ENCODE data around the gene SOX2. TPM values are rescaled to one million over a fixed set of nuclear protein-coding genes. Genes with fewer than 3 reads are reported as not detected.

The SOX2 gene
- total RNA-seq, 1 donor = not detected

DNA sequence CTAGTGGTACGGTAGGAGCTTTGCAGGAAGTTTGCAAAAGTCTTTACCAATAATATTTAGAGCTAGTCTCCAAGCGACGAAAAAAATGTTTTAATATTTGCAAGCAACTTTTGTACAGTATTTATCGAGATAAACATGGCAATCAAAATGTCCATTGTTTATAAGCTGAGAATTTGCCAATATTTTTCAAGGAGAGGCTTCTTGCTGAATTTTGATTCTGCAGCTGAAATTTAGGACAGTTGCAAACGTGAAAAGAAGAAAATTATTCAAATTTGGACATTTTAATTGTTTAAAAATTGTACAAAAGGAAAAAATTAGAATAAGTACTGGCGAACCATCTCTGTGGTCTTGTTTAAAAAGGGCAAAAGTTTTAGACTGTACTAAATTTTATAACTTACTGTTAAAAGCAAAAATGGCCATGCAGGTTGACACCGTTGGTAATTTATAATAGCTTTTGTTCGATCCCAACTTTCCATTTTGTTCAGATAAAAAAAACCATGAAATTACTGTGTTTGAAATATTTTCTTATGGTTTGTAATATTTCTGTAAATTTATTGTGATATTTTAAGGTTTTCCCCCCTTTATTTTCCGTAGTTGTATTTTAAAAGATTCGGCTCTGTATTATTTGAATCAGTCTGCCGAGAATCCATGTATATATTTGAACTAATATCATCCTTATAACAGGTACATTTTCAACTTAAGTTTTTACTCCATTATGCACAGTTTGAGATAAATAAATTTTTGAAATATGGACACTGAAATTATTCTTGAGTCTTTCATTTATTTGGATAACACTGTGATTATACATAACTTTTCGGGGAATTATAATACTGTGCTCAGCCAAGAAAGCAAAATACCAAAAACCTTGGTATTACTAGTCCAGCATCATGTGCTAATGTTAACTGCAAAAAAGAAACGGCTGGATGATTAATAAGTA is 2.2 kb downstream of the SOX2 start:
- H2AFZ ChIP-seq (ENCODE audit: low read length) = no peak overlapping the region
- H3K79me2 ChIP-seq (ENCODE audit: insufficient read depth, low read length) = no peaks in the 10 kb centered on the region
- no peak overlapping the region for H3K4me2 ChIP-seq (ENCODE audit: insufficient read depth, low read length)
- H3K27me3 ChIP-seq (ENCODE audit: insufficient read depth, low read length) = peaks cover 87% of the 10 kb centered on the region
- H4K20me1 ChIP-seq (ENCODE audit: insufficient read depth, low read length) = no peaks in the 10 kb centered on the region
- H3K4me3 ChIP-seq (ENCODE audit: insufficient read depth, low read length) = no peak overlapping the region
- TF ChIP-seq, protein P1, sequence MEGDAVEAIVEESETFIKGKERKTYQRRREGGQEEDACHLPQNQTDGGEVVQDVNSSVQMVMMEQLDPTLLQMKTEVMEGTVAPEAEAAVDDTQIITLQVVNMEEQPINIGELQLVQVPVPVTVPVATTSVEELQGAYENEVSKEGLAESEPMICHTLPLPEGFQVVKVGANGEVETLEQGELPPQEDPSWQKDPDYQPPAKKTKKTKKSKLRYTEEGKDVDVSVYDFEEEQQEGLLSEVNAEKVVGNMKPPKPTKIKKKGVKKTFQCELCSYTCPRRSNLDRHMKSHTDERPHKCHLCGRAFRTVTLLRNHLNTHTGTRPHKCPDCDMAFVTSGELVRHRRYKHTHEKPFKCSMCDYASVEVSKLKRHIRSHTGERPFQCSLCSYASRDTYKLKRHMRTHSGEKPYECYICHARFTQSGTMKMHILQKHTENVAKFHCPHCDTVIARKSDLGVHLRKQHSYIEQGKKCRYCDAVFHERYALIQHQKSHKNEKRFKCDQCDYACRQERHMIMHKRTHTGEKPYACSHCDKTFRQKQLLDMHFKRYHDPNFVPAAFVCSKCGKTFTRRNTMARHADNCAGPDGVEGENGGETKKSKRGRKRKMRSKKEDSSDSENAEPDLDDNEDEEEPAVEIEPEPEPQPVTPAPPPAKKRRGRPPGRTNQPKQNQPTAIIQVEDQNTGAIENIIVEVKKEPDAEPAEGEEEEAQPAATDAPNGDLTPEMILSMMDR (IDR thresholded peaks at IDR 0.05; ENCODE audit: extremely low read depth, low read depth, low read length) = no peak
- H3K27ac ChIP-seq (ENCODE audit: low read depth, low read length) = no peak overlapping the region
- H3K9me3 ChIP-seq (ENCODE audit: low read depth, low read length) = no peaks in the 10 kb centered on the region
- DNase-seq (ENCODE audit: insufficient read length, low spot score, missing footprints) = no peak
- no peaks in the 10 kb centered on the region for H3K36me3 ChIP-seq (ENCODE audit: insufficient read depth, low read length)
- peaks cover 7% of the 10 kb centered on the region for H3K4me1 ChIP-seq (ENCODE audit: insufficient read depth, low read length)

DNA sequence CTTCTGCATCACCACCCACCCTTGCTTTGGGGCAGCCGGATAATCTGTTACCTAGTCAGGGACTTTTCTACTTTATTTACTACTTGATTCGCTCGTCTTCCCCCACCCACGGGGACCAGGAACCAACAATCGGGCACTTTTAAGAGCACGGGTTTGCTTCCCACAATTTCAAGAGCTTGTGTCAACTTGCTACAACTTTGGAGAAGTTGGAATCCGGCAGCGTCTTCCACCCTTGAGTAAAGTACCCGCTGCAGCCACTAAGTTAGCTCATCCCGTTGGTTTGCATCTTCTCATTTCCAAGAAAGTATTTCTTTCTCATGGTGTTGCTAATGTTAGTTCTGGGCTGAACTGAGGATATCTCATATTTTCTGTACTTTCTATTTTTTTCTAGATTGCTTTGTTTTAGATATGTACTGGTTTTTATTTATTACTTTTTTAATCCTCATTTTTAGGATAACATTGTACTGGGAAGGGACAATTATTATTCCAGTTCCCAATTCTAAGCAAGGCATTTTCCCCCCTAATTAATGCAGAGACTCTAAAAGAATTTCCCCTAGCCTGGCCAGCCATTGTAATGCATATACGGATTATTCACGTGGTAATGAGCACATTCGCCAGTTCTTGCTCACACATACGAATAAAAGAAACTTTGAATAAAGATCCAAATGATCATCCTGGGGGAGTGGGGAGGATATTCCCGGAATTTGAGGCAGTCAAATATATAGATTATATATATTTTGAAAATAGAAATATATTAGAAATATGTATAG is 4.0 kb downstream of the SOX2 start:
- DNase-seq (ENCODE audit: insufficient read length, low spot score, missing footprints) = no peak
- Histone ChIP-seq H3K79me2 (ENCODE audit: insufficient read depth, low read length) (no peaks in the 10 kb centered on the region), H3K27ac (ENCODE audit: low read depth, low read length) (no peak overlapping the region), H3K36me3 (ENCODE audit: insufficient read depth, low read length) (no peaks in the 10 kb centered on the region), H2AFZ (ENCODE audit: low read length) (no peak overlapping the region), H3K9me3 (ENCODE audit: low read depth, low read length) (no peaks in the 10 kb centered on the region), H4K20me1 (ENCODE audit: insufficient read depth, low read length) (no peaks in the 10 kb centered on the region), H3K27me3 (ENCODE audit: insufficient read depth, low read length) (peaks cover 92% of the 10 kb centered on the region), H3K4me3 (ENCODE audit: insufficient read depth, low read length) (no peak overlapping the region), H3K4me2 (ENCODE audit: insufficient read depth, low read length) (no peak overlapping the region), H3K4me1 (ENCODE audit: insufficient read depth, low read length) (peaks cover 4% of the 10 kb centered on the region)
- TF ChIP-seq, protein P1 (IDR thresholded peaks at IDR 0.05; ENCODE audit: extremely low read depth, low read depth, low read length) = no peak

DNA sequence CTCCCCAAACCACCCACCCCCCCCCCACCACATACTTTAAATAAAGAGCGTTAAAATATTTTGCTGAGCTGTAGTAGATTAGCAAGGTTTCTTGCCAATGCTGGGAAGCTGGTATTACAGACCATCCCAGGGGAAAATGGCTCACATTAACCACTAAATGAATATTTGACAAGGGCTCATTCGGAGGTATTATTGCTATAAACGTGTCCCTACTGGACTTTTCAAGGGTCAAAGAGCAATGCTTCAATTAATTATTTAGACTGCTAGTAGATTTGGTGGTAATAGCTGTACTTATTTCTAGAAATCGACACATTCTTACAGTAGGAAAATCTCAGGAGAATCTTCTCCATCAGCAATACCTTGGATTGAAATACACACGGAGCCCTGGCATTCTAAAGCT is 5.2 kb downstream of the SOX2 start:
- TF ChIP-seq, protein P1 (IDR thresholded peaks at IDR 0.05; ENCODE audit: extremely low read depth, low read depth, low read length) = no peak
- H3K4me3 ChIP-seq (ENCODE audit: insufficient read depth, low read length) = no peak overlapping the region
- no peaks in the 10 kb centered on the region for H3K79me2 ChIP-seq (ENCODE audit: insufficient read depth, low read length)
- H3K4me1 ChIP-seq (ENCODE audit: insufficient read depth, low read length) = no peaks in the 10 kb centered on the region
- no peak overlapping the region for H3K27ac ChIP-seq (ENCODE audit: low read depth, low read length)
- H3K27me3 ChIP-seq (ENCODE audit: insufficient read depth, low read length) = peaks cover 91% of the 10 kb centered on the region
- no peak overlapping the region for H2AFZ ChIP-seq (ENCODE audit: low read length)
- H4K20me1 ChIP-seq (ENCODE audit: insufficient read depth, low read length) = no peaks in the 10 kb centered on the region
- no peak for DNase-seq (ENCODE audit: insufficient read length, low spot score, missing footprints)
- no peaks in the 10 kb centered on the region for H3K9me3 ChIP-seq (ENCODE audit: low read depth, low read length)
- no peaks in the 10 kb centered on the region for H3K36me3 ChIP-seq (ENCODE audit: insufficient read depth, low read length)
- H3K4me2 ChIP-seq (ENCODE audit: insufficient read depth, low read length) = no peak overlapping the region

Measured in osteoblast (primary cell).